Endothelial cell of umbilical vein (primary cell): Measurements from ENCODE around the gene RNASEH1. TPM values are rescaled to one million over a fixed set of nuclear protein-coding genes. Genes with fewer than 3 reads are reported as not detected.

Experiments used
- BruUV-seq: library from RNA; stranded (reverse); fragments of 400-500 nt; replicated peaks from 2 replicates; lab custom pipeline; 2021; lab: Mats Ljungman, UMichigan
- CTCF ChIA-PET: fragments of 300-600, 350-600 bp; sonication (Branson Sonifier 250); formaldehyde crosslinking; loops from one replicate; lab custom pipeline; 2021; ENCODE audit warnings: antibody characterized with exemption, inconsistent platforms; lab: Charles Lee
- POLR2A ChIA-PET: fragments of 300-600, 350-600 bp; sonication (Branson Sonifier 250); formaldehyde crosslinking; loops from one replicate; lab custom pipeline; 2021; ENCODE audit warnings: antibody characterized with exemption, inconsistent platforms; lab: Charles Lee
- DNase-seq: peaks from one replicate; pipeline ENCODE4 v3.0.0-alpha.2; 2011; ENCODE audit warnings: low read depth, low spot score
- FAIRE-seq: peaks from 2 replicates; lab custom pipeline; 2011; peaks lifted over from hg19 to GRCh38; lab: Jason Lieb, UNC
- H2AFZ ChIP-seq: 2 replicates; pipeline ENCODE4 v1.6.0; 2012; ENCODE audit warnings: low read depth, low read length, control low read depth, inconsistent platforms
- H3K27ac ChIP-seq: 2 replicates; pipeline ENCODE4 v1.5.1; 2011; ENCODE audit warnings: low read depth, mild to moderate bottlenecking, control low read depth, low read length, moderate library complexity; ENCODE audit not compliant: insufficient read depth
- H3K27me3 ChIP-seq, 2 experiments: 2 replicates each; pipeline versions ENCODE4 v1.6.0 to v1.6.1; 2011; ENCODE audit warnings: low read length in 2 of 2, mixed read lengths in 1 of 2; ENCODE audit not compliant: control insufficient read depth in 2 of 2, insufficient read depth in 2 of 2
- H3K36me3 ChIP-seq, 2 experiments: 2 replicates in 1 of 2; 3 replicates in 1 of 2; pipeline ENCODE4 v1.5.1; 2011; ENCODE audit warnings: low read length in 2 of 2, mild to moderate bottlenecking in 1 of 2, moderate library complexity in 1 of 2; ENCODE audit not compliant: control insufficient read depth in 2 of 2, insufficient read depth in 2 of 2; ENCODE audit errors: extremely low read depth in 1 of 2
- H3K4me1 ChIP-seq: 3 replicates; pipeline ENCODE4 v1.5.1; 2011; ENCODE audit warnings: mild to moderate bottlenecking, low read length; ENCODE audit not compliant: control insufficient read depth, insufficient read depth; ENCODE audit errors: extremely low read depth
- H3K4me2 ChIP-seq: 2 replicates; pipeline ENCODE4 v1.6.1; 2011; ENCODE audit warnings: low read length, control low read depth, mixed read lengths; ENCODE audit not compliant: insufficient read depth
- H3K4me3 ChIP-seq, 3 experiments: fragments of 200-600 bp in 1 of 3; sonication (generic), shearing (Covaris generic) in 1 of 3; replicated peaks in 1 of 3; 2 replicates each; pipeline ENCODE4 v1.5.1; 2011 to 2016; ENCODE audit warnings: control low read depth in 3 of 3, low read length in 3 of 3, mild to moderate bottlenecking in 2 of 3, inconsistent platforms in 1 of 3, low read depth in 1 of 3, moderate library complexity in 1 of 3; ENCODE audit not compliant: insufficient read depth in 1 of 3
- H3K79me2 ChIP-seq: 2 replicates; pipeline ENCODE4 v1.6.0; 2012; ENCODE audit warnings: low read length, inconsistent platforms; ENCODE audit not compliant: control insufficient read depth, insufficient read depth
- H3K9ac ChIP-seq: replicated peaks from 2 replicates; pipeline ENCODE3; 2011; ENCODE audit warnings: low read length, control low read depth; ENCODE audit not compliant: insufficient read depth; ENCODE audit errors: extremely low read depth
- H3K9me1 ChIP-seq: replicated peaks from 3 replicates; pipeline ENCODE4 v1.6.0; 2011; ENCODE audit warnings: mild to moderate bottlenecking, low read length; ENCODE audit not compliant: control insufficient read depth, insufficient read depth; ENCODE audit errors: extremely low read depth
- H3K9me3 ChIP-seq: replicated peaks from 2 replicates; pipeline ENCODE4 v1.5.1; 2012; ENCODE audit warnings: low read length, inconsistent platforms; ENCODE audit not compliant: control insufficient read depth, insufficient read depth
- H4K20me1 ChIP-seq: replicated peaks from 2 replicates; pipeline ENCODE3; 2011; ENCODE audit warnings: mild to moderate bottlenecking, low read length; ENCODE audit not compliant: control insufficient read depth, insufficient read depth; ENCODE audit errors: extremely low read depth
- EZH2 ChIP-seq: IDR thresholded peaks from 2 replicates; pipeline ENCODE4 v1.6.1; 2012; ENCODE audit warnings: borderline replicate concordance, low read depth, mild to moderate bottlenecking, moderate library complexity, low read length, inconsistent platforms; ENCODE audit not compliant: severe bottlenecking
- FOS ChIP-seq: IDR thresholded peaks from 2 replicates; pipeline ENCODE4 v1.6.1; 2011; ENCODE audit warnings: mild to moderate bottlenecking, low read length, moderate library complexity, borderline replicate concordance; ENCODE audit not compliant: insufficient read depth
- GATA2 ChIP-seq: IDR thresholded peaks from 2 replicates; pipeline ENCODE4 v1.7.0; 2011; ENCODE audit warnings: low read depth, mild to moderate bottlenecking, moderate library complexity, mixed read lengths, low read length; ENCODE audit not compliant: insufficient read length, insufficient read depth
- JUN ChIP-seq: IDR thresholded peaks from 2 replicates; pipeline ENCODE4 v1.6.1; 2011; ENCODE audit warnings: borderline replicate concordance, low read depth; ENCODE audit not compliant: insufficient read length, insufficient read depth
- MYC ChIP-seq: IDR thresholded peaks from one replicate; pipeline ENCODE4 v1.6.1; 2011; ENCODE audit warnings: mild to moderate bottlenecking, low read depth, low read length
- POLR2A ChIP-seq: IDR thresholded peaks from 2 replicates; pipeline ENCODE4 v1.6.1; 2012; ENCODE audit warnings: low read depth, mild to moderate bottlenecking, control low read depth, low read length
- POLR2AphosphoS5 ChIP-seq: IDR thresholded peaks from 2 replicates; pipeline ENCODE4 v1.6.1; 2012; ENCODE audit warnings: low read depth, mild to moderate bottlenecking, control low read depth, low read length, moderate library complexity; ENCODE audit not compliant: insufficient read depth
- dilution Hi-C: fragments of 300-500 bp; cut with MboI; formaldehyde crosslinking; loops from one replicate; pipeline ENCODE4 v1.15.0; 2019; ENCODE audit warnings: low sequenced_read_pairs; ENCODE audit not compliant: extremely low pct_ligation_motif_present
- intact Hi-C: fragments of 100-400 bp; cut with micrococcal nuclease; formaldehyde crosslinking; loops from one replicate; pipeline ENCODE4 v1.10.0; 2022
- polyA plus RNA-seq, 4 experiments: library from polyadenylated mRNA; depleted of rRNA in 3 of 4; stranded (reverse) in 3 of 4; unstranded in 1 of 4; fragments of >200 nt; gene quantifications; 2 replicates each; pipeline versions ENCODE4 v1.2.1 to v1.2.3, GENCODE V29; 2011 to 2012; ENCODE audit warnings: missing spikeins in 1 of 4
- total RNA-seq: library from RNA; stranded (reverse); gene quantifications from 2 replicates; pipeline ENCODE4 v1.2.3, GENCODE V29; 2021
- TF ChIP-seq, protein P1 (sequence below), 2 donors: IDR thresholded peaks; 1 replicate in 1 of 2; 2 replicates in 1 of 2; pipeline ENCODE4 v1.5.1; 2011; ENCODE audit warnings: low read length in 2 of 2, mild to moderate bottlenecking in 2 of 2, moderate library complexity in 2 of 2, control low read depth in 1 of 2, inconsistent platforms in 1 of 2, low read depth in 1 of 2; ENCODE audit not compliant: insufficient read depth in 1 of 2; ENCODE audit errors: extremely low read depth in 1 of 2
- TF ChIP-seq, protein P2 (sequence below): IDR thresholded peaks from 2 replicates; pipeline ENCODE4 v1.6.1; 2011; ENCODE audit not compliant: insufficient read depth, insufficient read length

Gene RNASEH1
- total and polyA plus RNA-seq, 2 donors (not counting 3 experiments of a cell fraction or from before 2014, with no cell fraction given), result 12.8 to 30.8 TPM

DNA sequence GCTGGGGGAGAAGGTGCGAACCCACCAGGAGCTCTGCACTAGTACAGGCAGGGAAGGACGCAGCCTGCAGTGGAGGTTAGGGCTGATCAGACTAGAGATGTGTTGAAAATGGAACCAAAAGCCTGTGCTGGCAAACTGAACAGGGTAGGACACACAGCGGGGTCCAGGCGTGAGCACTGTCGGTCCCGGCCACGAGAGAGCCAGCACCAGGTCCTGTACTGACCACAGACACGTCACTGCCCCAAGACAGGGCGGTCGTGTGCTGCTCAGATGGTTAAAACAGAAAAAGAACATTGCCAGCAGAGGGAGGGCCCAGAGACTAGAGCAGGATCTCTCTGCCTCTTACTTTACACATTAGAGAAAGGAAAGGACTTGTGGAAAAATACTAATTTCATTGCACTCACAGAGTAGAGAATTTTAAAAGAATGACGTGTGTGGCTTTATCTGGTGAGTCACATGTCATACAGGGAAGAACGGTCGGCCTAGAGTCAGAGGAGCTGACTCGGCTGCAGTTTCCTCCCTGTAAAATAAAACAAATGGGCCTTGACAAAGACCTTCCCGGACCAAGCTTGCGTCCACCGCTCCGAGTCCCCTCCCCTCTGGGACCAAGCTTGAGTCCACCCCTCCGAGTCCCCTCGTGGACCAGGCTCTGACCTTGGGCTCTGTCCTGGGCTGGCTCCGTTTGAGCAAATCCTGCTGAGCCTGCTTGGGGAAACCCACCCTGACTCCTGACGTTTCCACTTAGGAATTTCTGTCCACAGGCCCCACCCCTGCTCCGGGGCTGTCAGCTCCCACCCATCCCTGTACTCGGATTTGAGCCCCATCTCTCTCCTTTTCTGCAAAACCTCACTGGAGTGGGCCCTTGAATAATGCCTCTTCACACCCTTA lies 22.1 kb downstream of the RNASEH1 start:
- ChIA-PET POLR2A (interaction anchor here (0.7 to 1.3 kb wide), 2 partner anchors 8 to 18 kb away, joined by 3 read pairs; no protein-coding TSS in a partner anchor), CTCF (interaction anchor here (0.6 to 2.6 kb wide), 9 partner anchors 10 to 116 kb away, joined by 3 to 12 read pairs (median 3); partner anchors contain the start of genes ADI1 and RNASEH1)
- Histone ChIP-seq H4K20me1 (no peaks in the 10 kb centered on the region), H3K27me3 (no peaks in the 10 kb centered on the region), H3K4me1 (peaks cover 19% of the 10 kb centered on the region), H3K4me3 (peak overlapping the region in 2 of 3 experiments; percentile 21 to 51), H3K9me1 (no peaks in the 10 kb centered on the region), H3K4me2 (peak overlapping the region; percentile 68), H3K79me2 (no peaks in the 10 kb centered on the region), H3K36me3 (no peaks in the 10 kb centered on the region), H3K9me3 (no peaks in the 10 kb centered on the region), H3K9ac (peak overlapping the region; percentile 91), H2AFZ (peak overlapping the region; percentile 90), H3K27ac (peak overlapping the region; percentile 90)
- BruUV-seq, result TSS peak; percentile 93
- peak; percentile 92 for DNase-seq
- FAIRE-seq, result no peak
- TF ChIP-seq JUN (peak; percentile 75), FOS (peak; percentile 75), MYC (no peak), POLR2AphosphoS5 (peak; percentile 68), POLR2A (peak; percentile 90), GATA2 (no peak), EZH2 (no peak)
- TF ChIP-seq, protein P1, sequence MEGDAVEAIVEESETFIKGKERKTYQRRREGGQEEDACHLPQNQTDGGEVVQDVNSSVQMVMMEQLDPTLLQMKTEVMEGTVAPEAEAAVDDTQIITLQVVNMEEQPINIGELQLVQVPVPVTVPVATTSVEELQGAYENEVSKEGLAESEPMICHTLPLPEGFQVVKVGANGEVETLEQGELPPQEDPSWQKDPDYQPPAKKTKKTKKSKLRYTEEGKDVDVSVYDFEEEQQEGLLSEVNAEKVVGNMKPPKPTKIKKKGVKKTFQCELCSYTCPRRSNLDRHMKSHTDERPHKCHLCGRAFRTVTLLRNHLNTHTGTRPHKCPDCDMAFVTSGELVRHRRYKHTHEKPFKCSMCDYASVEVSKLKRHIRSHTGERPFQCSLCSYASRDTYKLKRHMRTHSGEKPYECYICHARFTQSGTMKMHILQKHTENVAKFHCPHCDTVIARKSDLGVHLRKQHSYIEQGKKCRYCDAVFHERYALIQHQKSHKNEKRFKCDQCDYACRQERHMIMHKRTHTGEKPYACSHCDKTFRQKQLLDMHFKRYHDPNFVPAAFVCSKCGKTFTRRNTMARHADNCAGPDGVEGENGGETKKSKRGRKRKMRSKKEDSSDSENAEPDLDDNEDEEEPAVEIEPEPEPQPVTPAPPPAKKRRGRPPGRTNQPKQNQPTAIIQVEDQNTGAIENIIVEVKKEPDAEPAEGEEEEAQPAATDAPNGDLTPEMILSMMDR (IDR thresholded peaks at IDR 0.05; ENCODE audit: extremely low read depth in 1 of 2, insufficient read depth in 1 of 2, low read depth in 1 of 2, low read length in 2 of 2), result peak; percentile 3 to 19
- TF ChIP-seq, protein P2, sequence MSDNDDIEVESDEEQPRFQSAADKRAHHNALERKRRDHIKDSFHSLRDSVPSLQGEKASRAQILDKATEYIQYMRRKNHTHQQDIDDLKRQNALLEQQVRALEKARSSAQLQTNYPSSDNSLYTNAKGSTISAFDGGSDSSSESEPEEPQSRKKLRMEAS, result no peak
- intact Hi-C loops, result loop anchor here (1.0 to 5.0 kb wide), 7 partner anchors 13 to 115 kb away; partner anchors contain the start of genes ADI1, RNASEH1 and RPS7
- dilution Hi-C loops, result no loop called here
